Measurements from ENCODE around the gene CCL11. TPM values are rescaled to one million over a fixed set of nuclear protein-coding genes. Genes with fewer than 3 reads are reported as not detected.

The CCL11 gene
- total RNA-seq, 2 donors from 2014 or later: 0.75 to 1.6 TPM

GRCh38 chr17:34243364-34244320 lies 41.9 kb upstream of the CCL11 start:
- Histone ChIP-seq H3K27ac (peak overlapping the region in 1 of 2 donors; percentile 54), H3K27me3 (no peaks in the 10 kb centered on the region), H3K9me3 (no peaks in the 10 kb centered on the region), H3K36me3 (no peaks in the 10 kb centered on the region), H3K4me1 (peaks cover 0 to 66% of the 10 kb centered on the region in 2 donors), H3K4me3 (no peak overlapping the region)
- DNase-seq (ENCODE audit: low spot score): no peak
- TF ChIP-seq CTCF (IDR thresholded peaks at IDR 0.05): no peak

- no peak overlapping the region for H3K27ac ChIP-seq
- H3K4me3 ChIP-seq: no peak overlapping the region
- H3K27me3 ChIP-seq: no peaks in the 10 kb centered on the region
- H3K9me3 ChIP-seq: no peaks in the 10 kb centered on the region
- no peaks in the 10 kb centered on the region for H3K36me3 ChIP-seq
- no peak for DNase-seq (ENCODE audit: low spot score)
- no peak for TF ChIP-seq CTCF (IDR thresholded peaks at IDR 0.05)
- H3K4me1 ChIP-seq: peaks cover 0 to 70% of the 10 kb centered on the region in 2 donors
These were observed 40.1 kb upstream of the CCL11 start for GRCh38 chr17:34245351-34245905.

DNA sequence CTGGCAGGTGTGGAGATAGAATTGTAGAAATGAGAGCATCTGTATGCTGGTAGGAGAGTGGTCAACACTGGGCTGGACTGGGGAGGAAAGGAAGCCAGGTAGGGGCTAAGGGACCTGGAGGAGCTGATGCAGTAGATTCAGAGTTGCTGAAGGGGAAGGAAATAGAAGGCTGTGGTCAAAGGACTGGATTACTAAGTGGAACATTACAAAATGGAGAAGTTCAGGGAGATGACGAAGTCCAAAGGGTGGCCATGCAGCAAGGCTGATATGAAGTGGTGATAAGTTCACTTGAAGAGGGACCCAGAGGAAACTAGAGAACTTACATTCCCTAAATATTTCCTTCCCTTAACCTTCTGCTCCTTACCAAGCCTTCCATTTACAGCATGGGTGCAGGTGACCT lies 39.1 kb upstream of the CCL11 start:
- Histone ChIP-seq H3K4me3 (no peak overlapping the region), H3K36me3 (no peaks in the 10 kb centered on the region), H3K27ac (peak overlapping the region in 1 of 2 donors; percentile 14), H3K27me3 (no peaks in the 10 kb centered on the region), H3K4me1 (peaks cover 0 to 70% of the 10 kb centered on the region in 2 donors), H3K9me3 (no peaks in the 10 kb centered on the region)
- DNase-seq (ENCODE audit: low spot score): no peak
- TF ChIP-seq CTCF (IDR thresholded peaks at IDR 0.05): no peak

GRCh38 chr17:34246881-34247280 lies 38.7 kb upstream of the CCL11 start:
- Histone ChIP-seq H3K4me1 (peaks cover 0 to 70% of the 10 kb centered on the region in 2 donors), H3K9me3 (no peaks in the 10 kb centered on the region), H3K27ac (peak overlapping the region; percentile 14 to 32), H3K36me3 (no peaks in the 10 kb centered on the region), H3K4me3 (no peak overlapping the region), H3K27me3 (no peaks in the 10 kb centered on the region)
- TF ChIP-seq CTCF (IDR thresholded peaks at IDR 0.05): no peak
- no peak for DNase-seq (ENCODE audit: low spot score)

- no peak for DNase-seq (ENCODE audit: low spot score)
- Histone ChIP-seq H3K4me1 (peaks cover 0 to 70% of the 10 kb centered on the region in 2 donors), H3K9me3 (no peaks in the 10 kb centered on the region), H3K36me3 (no peaks in the 10 kb centered on the region), H3K27ac (peak overlapping the region; percentile 61 to 73), H3K4me3 (no peak overlapping the region), H3K27me3 (no peaks in the 10 kb centered on the region)
- TF ChIP-seq CTCF (IDR thresholded peaks at IDR 0.05): no peak
These were observed 37.0 kb upstream of the CCL11 start for GRCh38 chr17:34248511-34249024.

Data from right atrium auricular region (tissue), 2 donors.